Kidney epithelial cell (primary cell): ENCODE measurements around the gene SLIT1. TPM values are rescaled to one million over a fixed set of nuclear protein-coding genes. Genes with fewer than 3 reads are reported as not detected.

Experiments
- DNase-seq: peaks from one replicate; pipeline ENCODE4 v3.0.0-alpha.2; 2010; ENCODE audit warnings: low read depth
- H3K27me3 ChIP-seq: 2 replicates; pipeline ENCODE4 v1.6.0; 2011; ENCODE audit warnings: low read length; ENCODE audit not compliant: control insufficient read depth, insufficient read depth
- H3K36me3 ChIP-seq: 2 replicates; pipeline ENCODE4 v1.5.1; 2011; ENCODE audit warnings: low read length; ENCODE audit not compliant: control insufficient read depth, insufficient read depth
- H3K4me3 ChIP-seq: 2 replicates; pipeline ENCODE4 v1.5.1; 2011; ENCODE audit warnings: low read depth, mild to moderate bottlenecking, control low read depth, low read length
- total RNA-seq: library from RNA; depleted of rRNA; stranded (reverse); fragments of >200 nt; gene quantifications from 2 replicates; pipeline ENCODE4 v1.2.3, GENCODE V29; 2015
- TF ChIP-seq, protein P1 (sequence below): IDR thresholded peaks from 2 replicates; pipeline ENCODE4 v1.5.1; 2011; ENCODE audit warnings: mild to moderate bottlenecking, moderate library complexity, low read length, control low read depth, inconsistent platforms; ENCODE audit not compliant: insufficient read depth, poor library complexity, severe bottlenecking

Gene SLIT1
- total RNA-seq, 1 donor from 2014 or later, result 0.17 TPM

DNA sequence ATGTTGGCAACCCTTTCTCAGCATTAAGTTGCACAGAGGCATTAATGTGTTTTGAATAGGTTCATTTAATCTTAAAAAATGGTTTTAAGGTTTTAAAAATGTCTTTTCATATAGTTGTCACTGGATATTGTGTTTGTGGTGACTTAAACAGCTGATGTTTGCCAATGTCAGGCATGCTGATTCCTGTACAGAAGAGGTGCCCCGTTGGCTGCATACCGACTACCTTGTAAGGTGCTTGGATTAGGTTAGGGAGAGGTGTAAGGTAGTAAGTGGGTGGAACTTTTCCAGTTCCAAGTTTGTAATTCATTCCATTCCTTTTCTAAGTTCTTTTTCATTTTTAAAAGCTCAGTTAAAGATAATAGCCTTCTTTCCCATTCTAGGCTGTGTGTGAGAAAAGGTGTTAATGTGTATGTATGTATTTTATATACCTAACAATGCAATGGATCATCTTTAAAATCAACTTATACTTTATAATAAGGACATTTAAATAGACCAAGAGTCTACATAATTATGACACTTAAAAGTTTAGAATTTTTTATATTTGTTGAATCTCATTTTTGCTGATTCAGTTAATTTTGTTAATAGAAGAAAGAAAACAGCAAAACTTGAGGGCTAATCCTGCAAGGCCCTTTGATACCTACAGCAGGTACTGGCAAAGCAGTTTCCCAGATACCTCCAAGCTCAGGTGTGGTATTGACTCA is 198.5 kb downstream of the SLIT1 start:
- H3K4me3 ChIP-seq, result no peak overlapping the region
- TF ChIP-seq, protein P1, sequence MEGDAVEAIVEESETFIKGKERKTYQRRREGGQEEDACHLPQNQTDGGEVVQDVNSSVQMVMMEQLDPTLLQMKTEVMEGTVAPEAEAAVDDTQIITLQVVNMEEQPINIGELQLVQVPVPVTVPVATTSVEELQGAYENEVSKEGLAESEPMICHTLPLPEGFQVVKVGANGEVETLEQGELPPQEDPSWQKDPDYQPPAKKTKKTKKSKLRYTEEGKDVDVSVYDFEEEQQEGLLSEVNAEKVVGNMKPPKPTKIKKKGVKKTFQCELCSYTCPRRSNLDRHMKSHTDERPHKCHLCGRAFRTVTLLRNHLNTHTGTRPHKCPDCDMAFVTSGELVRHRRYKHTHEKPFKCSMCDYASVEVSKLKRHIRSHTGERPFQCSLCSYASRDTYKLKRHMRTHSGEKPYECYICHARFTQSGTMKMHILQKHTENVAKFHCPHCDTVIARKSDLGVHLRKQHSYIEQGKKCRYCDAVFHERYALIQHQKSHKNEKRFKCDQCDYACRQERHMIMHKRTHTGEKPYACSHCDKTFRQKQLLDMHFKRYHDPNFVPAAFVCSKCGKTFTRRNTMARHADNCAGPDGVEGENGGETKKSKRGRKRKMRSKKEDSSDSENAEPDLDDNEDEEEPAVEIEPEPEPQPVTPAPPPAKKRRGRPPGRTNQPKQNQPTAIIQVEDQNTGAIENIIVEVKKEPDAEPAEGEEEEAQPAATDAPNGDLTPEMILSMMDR, result no peak
- no peaks in the 10 kb centered on the region for H3K36me3 ChIP-seq
- no peaks in the 10 kb centered on the region for H3K27me3 ChIP-seq
- no peak for DNase-seq

DNA sequence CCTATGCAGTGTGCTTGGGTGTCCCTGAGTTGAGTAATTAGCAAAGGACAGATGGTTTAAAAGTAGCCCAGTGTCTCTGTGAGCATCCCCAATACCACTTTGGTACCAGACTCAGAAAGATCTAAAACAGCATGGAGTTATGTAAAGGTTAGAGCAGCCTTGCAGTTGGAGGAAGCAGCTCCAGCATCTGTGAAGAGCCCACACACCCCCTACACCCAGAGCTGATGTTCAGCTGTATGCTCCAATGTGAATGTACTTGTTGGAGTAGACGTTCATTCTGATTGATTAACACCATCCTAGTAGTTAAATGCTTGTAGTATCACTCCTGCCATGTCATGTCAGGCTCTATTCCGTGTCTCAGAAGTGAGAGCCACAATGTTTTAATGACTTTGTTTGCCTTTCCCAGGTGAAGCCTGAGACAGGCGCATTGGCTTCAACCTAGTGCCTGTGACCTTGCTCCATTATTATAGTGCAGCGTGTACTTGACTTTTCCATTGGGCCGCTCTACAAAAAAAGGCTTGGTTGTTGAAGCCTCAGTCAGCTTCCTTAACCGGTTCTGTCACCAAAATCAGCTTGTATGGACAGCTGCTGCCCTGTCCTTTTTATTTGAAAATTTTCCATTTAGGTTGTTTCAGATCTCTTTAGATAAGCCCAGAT is 199.4 kb downstream of the SLIT1 start:
- TF ChIP-seq, protein P1, result no peak
- no peak overlapping the region for H3K4me3 ChIP-seq

DNA sequence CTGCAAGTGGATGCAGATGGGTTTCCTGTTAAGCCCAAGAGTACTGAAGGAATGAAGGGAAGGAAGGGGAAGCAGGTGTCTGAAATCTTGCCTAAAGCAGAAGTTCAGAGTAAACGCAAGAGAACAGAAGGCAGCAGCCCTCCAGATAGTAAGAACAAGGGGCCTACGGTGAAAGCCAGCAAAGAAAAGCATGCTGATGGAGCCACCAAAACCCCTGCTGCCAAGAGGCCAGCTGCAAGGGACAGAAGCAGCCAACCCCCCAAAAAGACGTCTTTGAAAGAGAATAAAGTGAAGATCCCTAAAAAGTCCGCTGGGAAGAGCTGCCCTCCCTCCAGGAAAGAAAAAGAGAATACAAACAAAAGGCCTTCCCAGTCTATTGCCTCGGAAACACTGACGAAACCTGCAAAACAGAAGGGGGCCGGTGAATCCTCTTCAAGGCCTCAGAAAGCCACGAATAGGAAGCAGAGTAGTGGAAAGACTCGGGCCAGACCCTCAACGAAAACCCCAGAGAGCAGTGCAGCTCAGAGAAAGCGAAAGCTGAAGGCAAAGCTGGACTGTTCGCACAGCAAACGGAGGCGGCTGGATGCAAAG is 201.1 kb downstream of the SLIT1 start:
- TF ChIP-seq, protein P1, result no peak
- DNase-seq, result no peak
- Histone ChIP-seq H3K4me3 (no peak overlapping the region), H3K36me3 (peaks cover 1% of the 10 kb centered on the region), H3K27me3 (no peaks in the 10 kb centered on the region)

More for the DNA sequence above, 199.4 kb downstream of the SLIT1 start:
- Histone ChIP-seq H3K36me3 (peaks cover 1% of the 10 kb centered on the region), H3K27me3 (no peaks in the 10 kb centered on the region)
- DNase-seq, result no peak

DNA sequence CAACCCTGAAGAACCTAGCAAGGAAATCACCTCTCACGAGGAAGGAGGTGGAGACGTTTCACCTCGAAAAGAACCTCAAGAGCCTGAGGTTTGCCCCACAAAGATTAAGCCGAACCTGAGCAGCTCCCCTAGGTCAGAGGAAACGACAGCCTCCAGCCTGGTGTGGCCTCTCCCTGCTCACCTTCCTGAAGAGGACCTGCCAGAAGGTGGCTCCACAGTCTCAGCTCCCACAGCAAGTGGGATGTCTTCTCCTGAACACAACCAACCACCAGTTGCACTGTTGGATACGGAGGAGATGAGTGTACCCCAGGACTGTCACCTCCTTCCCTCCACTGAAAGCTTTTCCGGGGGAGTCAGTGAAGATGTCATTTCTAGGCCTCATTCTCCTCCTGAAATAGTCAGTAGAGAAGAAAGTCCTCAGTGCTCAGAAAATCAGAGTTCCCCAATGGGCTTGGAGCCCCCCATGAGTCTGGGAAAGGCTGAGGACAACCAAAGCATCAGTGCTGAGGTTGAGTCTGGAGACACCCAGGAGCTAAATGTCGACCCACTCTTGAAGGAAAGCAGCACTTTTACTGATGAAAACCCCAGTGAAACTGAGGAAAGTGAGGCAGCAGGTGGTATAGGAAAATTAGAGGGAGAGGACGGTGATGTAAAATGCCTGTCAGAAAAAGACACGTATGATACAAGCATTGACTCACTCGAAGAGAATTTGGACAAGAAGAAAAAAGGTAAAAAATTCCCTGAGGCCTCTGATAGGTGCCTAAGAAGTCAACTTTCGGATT is 203.4 kb downstream of the SLIT1 start:
- TF ChIP-seq, protein P1, result no peak
- Histone ChIP-seq H3K27me3 (no peaks in the 10 kb centered on the region), H3K36me3 (peaks cover 1% of the 10 kb centered on the region), H3K4me3 (no peak overlapping the region)
- DNase-seq, result no peak

DNA sequence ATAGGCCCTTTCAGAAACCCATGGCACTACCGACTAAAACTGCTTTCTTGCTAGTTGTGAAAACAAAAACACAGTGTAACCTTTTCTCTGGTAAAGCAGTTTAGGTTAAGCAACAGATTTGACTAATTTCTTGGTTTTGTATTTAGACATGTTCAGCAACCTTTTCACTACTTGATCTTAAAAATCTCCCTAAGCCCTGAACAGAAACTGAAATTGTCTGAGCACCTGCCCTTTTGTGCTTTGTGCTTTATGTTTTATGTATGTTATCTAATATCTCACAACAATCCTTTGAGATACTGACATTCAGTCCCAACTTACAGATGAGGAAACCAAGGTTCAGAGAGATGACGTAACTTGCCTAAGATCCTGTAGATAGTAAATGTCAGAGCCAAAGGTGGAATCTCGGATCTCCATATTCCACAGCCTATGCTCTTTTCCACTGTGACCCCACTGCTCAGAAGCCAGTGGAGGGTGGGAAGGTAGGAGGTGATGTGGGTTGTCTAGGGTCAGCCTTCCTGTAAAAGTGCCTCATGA is 207.1 kb downstream of the SLIT1 start:
- Histone ChIP-seq H3K27me3 (no peaks in the 10 kb centered on the region), H3K4me3 (no peak overlapping the region), H3K36me3 (peaks cover 1% of the 10 kb centered on the region)
- TF ChIP-seq, protein P1, result no peak
- DNase-seq, result no peak
